Tibial artery (tissue), 4 donors: ENCODE data around the gene MTG2.

ENCODE experiments used
- DNase-seq, 2 donors: peaks; one replicate each; pipeline ENCODE4 v3.0.0-alpha.2; 2019
- H3K27ac ChIP-seq, 2 donors: fragments of 200-600 bp; sonication (generic) in 1 of 2; 1 replicate in 1 of 2; 2 replicates in 1 of 2; pipeline ENCODE4 v1.5.1; 2018 to 2019; ENCODE audit warnings: mild to moderate bottlenecking in 1 of 2
- H3K27me3 ChIP-seq, 2 donors: fragments of 200-600 bp; sonication (generic) in 1 of 2; one replicate each; pipeline versions ENCODE4 v1.5.1 to v1.6.0; 2016 to 2019
- H3K36me3 ChIP-seq, 3 donors: fragments of 200-600 bp; sonication (generic) in 2 of 3; one replicate each; pipeline ENCODE4 v1.5.1; 2016 to 2019; ENCODE audit warnings: mild to moderate bottlenecking in 2 of 3
- H3K4me1 ChIP-seq, 4 donors: fragments of 200-600 bp; sonication (generic) in 2 of 4; 1 replicate in 3 of 4; 2 replicates in 1 of 4; pipeline ENCODE4 v1.5.1; 2016 to 2019
- H3K4me3 ChIP-seq, 2 donors: fragments of 200-600 bp; sonication (generic) in 1 of 2; 1 replicate in 1 of 2; 2 replicates in 1 of 2; pipeline ENCODE4 v1.5.1; 2018 to 2019; ENCODE audit warnings: mild to moderate bottlenecking in 2 of 2
- H3K9me3 ChIP-seq, 3 donors: fragments of 200-600 bp; sonication (generic) in 1 of 3; one replicate each; pipeline ENCODE4 v1.5.1; 2016 to 2019
- CTCF ChIP-seq, 2 experiments: fragments of 200-600 bp in 1 of 2; fragments of 450-650 bp in 1 of 2; IDR thresholded peaks; one replicate each; pipeline ENCODE4 v1.5.1; 2017 to 2019; ENCODE audit warnings: antibody characterized with exemption in 2 of 2, mild to moderate bottlenecking in 1 of 2, moderate library complexity in 1 of 2
- intact Hi-C: fragments of 100-400 bp; cut with DNase I; formaldehyde crosslinking; loops from one replicate; pipeline ENCODE4 v1.15.0; 2023; ENCODE audit warnings: low total_unique reads

The MTG2 gene

GRCh38 chr20:62205618-62206387 is 23.0 kb downstream of the MTG2 start:
- intact Hi-C loops = no loop called here
- Histone ChIP-seq H3K4me3 (no peak overlapping the region), H3K9me3 (no peaks in the 10 kb centered on the region), H3K27ac (no peak overlapping the region), H3K36me3 (peaks cover 26 to 47% (median 33%) of the 10 kb centered on the region in 3 donors), H3K27me3 (peaks cover 0 to 27% of the 10 kb centered on the region in 2 donors), H3K4me1 (no peaks in the 10 kb centered on the region)
- DNase-seq = no peak
- TF ChIP-seq CTCF (IDR thresholded peaks at IDR 0.05) = no peak

GRCh38 chr20:62206388-62206775 is 23.6 kb downstream of the MTG2 start:
- H3K4me1 ChIP-seq = no peaks in the 10 kb centered on the region
- intact Hi-C loops = no loop called here
- DNase-seq = no peak
- H3K9me3 ChIP-seq = no peaks in the 10 kb centered on the region
- peaks cover 0 to 33% of the 10 kb centered on the region in 2 donors for H3K27me3 ChIP-seq
- H3K27ac ChIP-seq = no peak overlapping the region
- no peak for TF ChIP-seq CTCF (IDR thresholded peaks at IDR 0.05)
- H3K4me3 ChIP-seq = no peak overlapping the region
- H3K36me3 ChIP-seq = peaks cover 20 to 41% (median 27%) of the 10 kb centered on the region in 3 donors

- intact Hi-C loops = no loop called here
- Histone ChIP-seq H3K27me3 (peaks cover 0 to 46% of the 10 kb centered on the region in 2 donors), H3K9me3 (no peaks in the 10 kb centered on the region), H3K36me3 (peaks cover 2 to 23% (median 9%) of the 10 kb centered on the region in 3 donors), H3K27ac (no peak overlapping the region), H3K4me3 (no peak overlapping the region), H3K4me1 (no peaks in the 10 kb centered on the region)
- no peak for TF ChIP-seq CTCF (IDR thresholded peaks at IDR 0.05)
- DNase-seq = no peak
Measured at GRCh38 chr20:62208061-62208794, 25.4 kb downstream of the MTG2 start.

- no peak for TF ChIP-seq CTCF (IDR thresholded peaks at IDR 0.05)
- Histone ChIP-seq H3K4me3 (no peak overlapping the region), H3K27ac (no peak overlapping the region), H3K4me1 (no peaks in the 10 kb centered on the region), H3K9me3 (no peaks in the 10 kb centered on the region), H3K36me3 (peaks cover 0 to 15% (median 4%) of the 10 kb centered on the region in 3 donors), H3K27me3 (peaks cover 0 to 50% of the 10 kb centered on the region in 2 donors)
- DNase-seq = no peak
- intact Hi-C loops = no loop called here
Measured at GRCh38 chr20:62208795-62209755, 26.2 kb downstream of the MTG2 start.

- Histone ChIP-seq H3K4me1 (no peaks in the 10 kb centered on the region), H3K27ac (no peak overlapping the region), H3K27me3 (peaks cover 0 to 59% of the 10 kb centered on the region in 2 donors), H3K9me3 (no peaks in the 10 kb centered on the region), H3K4me3 (no peak overlapping the region), H3K36me3 (peaks cover 0 to 15% (median 4%) of the 10 kb centered on the region in 3 donors)
- no peak for DNase-seq
- intact Hi-C loops = no loop called here
- no peak for TF ChIP-seq CTCF (IDR thresholded peaks at IDR 0.05)
Measured at GRCh38 chr20:62209850-62210495, 27.1 kb downstream of the MTG2 start.
